HG03442 (cell line): Measurements from ENCODE around the gene ANKRD39.
"Not testable (repeated sequence)": the region's sequence is repeated elsewhere in the genome, so short reads cannot be mapped to it uniquely, and the experiment has no call there.

ENCODE experiments used
- ATAC-seq: cut with Tn5 transposase; IDR thresholded peaks from one replicate; pipeline ENCODE4 v1.9.1; 2021; ENCODE audit warnings: mild to moderate bottlenecking, moderate library complexity; ENCODE audit not compliant: unreplicated experiment

Gene ANKRD39

DNA sequence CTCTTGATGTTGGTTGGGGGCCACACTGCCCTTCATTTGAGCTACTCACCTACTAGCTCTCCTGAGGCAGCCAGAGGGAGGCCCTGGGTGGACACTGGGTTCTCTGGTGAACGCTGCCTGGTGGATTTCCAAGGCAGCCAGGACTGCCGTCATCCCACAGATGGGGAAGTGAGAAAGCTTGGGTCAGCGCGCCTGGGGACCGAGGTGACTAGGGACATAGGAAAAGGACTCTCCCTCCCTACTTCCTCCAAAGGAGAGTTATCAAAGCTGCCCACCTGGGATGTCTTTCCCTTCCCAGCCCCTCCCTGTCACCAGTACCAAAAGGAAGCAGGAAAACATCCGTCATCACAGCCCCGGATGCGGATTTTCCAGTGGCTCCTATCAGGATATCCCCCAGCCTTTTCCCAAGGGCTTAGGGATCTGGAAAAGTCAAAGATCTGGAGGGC is 15.9 kb upstream of the ANKRD39 start:
- no peak for ATAC-seq

DNA sequence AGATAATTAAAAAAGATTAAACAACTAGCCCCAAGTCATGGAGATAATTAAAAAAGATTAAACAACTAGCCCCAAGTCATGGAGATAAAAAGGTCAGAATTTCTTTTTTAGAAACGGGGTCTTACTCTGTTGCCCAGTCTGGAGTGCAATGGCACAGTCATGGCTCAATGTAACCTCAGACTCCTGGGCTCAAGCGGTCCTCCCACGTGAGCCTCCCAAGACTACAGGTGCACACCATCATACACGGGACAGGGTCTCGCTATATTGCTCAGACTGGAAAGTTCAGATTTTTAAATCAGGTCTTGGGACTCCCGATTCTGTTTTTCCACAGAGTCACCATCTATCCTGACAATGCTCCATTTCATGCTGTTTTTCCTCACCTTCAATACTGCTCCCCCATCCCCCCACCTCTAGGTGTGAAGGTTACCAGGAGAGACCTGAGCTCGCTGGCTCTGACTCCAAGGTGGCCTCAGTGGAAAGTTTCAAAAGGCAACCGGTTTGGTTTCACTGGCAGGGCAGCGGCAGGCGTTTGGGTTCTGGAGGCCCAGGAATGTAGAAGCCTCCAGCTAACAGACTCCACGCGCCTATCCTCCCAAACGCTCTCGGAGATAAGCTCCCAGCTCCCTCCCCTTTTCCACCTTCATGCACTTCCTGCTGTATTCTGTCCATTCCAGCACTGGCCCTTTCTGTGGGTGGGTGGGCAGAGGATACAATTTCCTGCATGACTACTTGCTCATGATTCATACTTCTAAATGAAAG is 15.0 kb upstream of the ANKRD39 start:
- ATAC-seq: no peak

DNA sequence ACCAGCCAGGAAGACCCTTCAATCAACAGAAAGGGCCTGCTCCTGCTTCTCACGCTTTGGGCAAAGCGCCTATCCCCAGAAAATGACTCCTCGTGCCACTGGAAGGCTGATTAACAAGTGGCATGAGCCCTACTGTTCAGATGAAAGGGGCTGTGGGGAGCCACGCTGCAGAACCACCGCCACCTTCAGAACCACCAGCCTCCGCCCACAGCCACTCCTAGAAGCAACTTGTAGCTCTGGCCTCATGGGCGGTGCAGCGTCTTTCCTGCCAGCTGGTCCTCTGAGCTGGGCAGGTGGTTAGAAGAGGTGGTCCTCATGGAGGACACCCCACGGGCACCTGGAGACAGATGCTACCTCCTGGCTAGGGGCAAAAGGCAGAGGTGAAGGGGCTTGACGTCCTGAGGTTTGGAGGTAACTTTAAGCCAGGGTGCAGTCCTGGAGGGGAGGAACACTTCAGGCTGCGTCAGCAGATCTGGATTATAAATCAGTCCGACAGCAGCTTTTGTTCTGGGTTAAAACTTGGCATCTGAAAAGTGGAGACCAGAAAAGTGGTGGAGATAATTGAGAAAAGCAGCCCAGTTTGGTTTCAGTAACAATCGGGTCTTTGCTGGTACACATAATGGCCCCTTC is 12.9 kb upstream of the ANKRD39 start:
- ATAC-seq: no peak

DNA sequence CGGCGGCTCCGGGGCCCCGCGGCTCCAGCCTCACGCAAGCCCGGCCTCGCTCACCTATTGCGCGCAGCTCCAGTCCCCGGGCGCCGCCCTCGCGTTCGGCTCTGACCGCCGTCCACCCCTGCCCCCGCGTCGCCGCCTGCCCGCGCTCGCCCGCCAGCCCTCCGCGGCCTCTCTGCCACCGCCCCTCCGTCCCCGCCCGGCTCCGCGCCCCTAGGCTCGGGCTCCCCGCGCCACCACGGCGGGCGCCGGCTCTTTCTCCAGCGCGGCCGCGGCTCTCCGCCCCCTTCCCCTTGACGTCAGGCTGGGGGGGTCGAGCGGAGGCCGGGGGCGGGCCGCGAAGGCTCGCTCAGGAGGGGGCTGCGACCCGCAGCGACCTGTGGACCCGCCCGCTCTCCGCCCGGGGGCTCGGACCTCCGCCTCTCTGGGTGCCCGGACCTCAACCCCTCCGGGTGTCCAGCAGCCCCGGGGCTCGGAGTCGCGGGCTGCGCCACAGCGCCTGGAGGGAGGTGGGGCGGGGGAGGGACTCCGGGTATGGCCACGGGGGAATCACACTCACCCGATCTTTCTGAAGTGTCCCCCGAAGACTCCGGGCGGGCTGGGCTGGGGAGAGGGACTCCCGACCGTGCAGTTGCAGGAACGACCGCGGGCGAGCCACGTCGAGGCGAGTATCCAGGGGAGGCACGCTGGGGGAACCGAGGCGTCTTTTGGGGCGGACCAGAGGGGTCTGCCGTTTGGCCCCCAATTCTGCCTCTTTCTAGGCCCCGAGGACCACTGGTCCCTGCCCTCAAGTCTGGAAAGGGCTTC is 12.2 kb upstream of the ANKRD39 start, which contains the start of gene SEMA4C:
TSS of gene SEMA4C (minus strand) at position 259 of the 804 bp plus-strand sequence. CDS start 2,194 bp downstream, outside the sequence.
- no peak for ATAC-seq

DNA sequence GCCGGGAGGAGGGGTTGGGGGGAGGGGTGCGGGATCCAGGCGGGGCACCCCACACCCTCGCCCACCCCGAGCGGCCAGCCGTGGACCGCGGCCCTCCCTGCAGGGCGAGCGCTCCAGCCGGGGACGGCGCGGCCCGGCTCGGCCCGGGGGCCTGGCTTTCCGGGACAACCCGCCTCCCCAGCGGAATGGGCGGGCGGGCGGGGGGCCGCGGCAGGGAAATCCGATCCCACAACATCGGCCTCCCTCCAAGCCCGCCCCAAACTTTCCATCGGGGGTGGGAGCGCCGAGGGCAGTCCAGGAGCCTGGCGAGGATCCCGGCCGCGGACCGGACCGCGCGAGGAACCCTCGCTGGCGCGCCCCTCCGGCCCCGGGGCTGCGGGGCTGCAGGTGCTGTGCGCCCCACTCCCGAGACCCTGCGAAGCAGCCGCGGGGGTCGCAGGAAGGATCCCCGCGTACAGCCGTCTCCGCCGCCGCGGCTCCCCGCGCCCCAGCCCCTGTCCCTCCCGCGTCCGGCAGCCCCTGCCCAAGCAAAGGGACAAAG is 11.5 kb upstream of the ANKRD39 start:
- ATAC-seq: peak; percentile 3

DNA sequence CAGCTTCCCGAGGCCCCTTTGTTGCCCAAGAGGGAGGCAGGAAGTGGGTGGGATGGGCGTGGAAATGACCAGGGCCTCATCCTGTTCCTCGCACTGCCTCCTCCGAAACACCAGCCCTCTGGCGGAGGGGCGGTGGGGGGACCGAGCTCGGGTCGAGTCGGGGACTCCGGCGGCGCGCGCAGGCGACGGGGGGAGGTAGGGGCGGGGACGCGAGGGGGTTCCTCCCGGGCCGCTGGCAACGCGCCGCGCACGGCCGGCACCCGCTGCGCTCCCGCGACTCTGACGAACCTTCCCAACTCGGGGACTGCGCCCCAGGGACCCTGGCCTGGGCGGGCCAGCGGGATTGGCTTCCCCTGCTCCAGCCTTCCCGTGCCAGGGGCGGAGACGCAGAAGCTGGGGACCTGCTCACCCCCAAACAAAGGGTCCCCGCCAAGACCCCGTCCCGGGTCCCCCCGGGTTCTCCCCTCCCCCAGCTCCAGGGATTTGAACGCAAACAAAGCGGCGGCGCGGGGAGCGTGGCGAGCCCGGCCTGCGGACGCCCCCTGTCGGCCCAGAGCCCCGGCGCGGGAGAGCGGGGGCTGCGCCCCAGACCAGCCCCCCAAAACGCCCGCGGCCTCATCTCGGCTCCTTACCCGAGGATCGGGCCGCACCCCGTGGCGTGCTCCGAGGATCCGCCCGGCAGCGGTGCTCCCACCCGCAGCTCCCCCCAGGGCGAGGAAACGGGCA is 10.9 kb upstream of the ANKRD39 start:
- peak; percentile 34 for ATAC-seq

DNA sequence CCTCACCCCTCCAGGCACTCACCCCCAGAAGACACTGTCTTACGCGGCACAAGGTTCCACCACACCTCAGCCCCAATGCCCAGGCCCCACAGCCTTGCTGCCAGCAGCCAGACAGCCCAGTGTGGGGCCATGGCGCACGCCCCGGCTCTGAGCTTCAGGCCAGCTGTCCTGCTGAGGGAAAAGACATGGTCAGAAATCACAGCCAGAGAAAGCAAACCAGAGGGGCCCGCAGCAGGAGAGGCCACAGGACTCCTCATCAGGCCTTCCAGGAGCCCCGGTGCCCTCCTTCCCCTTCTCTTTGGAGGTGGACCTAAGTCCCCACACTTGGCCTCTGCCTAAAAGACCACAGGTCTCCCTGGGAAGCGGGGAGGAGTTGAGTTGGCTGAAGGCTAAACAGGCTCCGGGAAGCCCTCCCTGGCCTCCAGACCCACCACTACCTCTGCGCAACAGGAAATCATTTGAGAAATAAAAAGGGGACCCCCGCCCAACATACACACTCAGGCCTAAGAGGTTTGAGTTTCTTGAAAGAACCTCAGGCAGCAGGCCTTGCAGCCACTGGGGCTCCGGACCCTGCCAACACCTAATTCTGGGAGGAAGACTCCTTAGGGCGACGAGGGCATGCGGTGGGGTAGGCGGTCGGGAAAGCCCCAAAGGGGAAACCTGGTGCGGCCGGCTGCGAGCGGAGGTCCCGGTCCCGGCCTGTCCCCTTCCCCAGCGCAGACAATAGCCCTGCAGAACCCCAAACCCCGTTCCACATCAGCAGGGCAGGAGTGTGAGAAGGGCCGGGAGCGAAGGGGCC is 10.1 kb upstream of the ANKRD39 start:
- peak; percentile 9 for ATAC-seq

DNA sequence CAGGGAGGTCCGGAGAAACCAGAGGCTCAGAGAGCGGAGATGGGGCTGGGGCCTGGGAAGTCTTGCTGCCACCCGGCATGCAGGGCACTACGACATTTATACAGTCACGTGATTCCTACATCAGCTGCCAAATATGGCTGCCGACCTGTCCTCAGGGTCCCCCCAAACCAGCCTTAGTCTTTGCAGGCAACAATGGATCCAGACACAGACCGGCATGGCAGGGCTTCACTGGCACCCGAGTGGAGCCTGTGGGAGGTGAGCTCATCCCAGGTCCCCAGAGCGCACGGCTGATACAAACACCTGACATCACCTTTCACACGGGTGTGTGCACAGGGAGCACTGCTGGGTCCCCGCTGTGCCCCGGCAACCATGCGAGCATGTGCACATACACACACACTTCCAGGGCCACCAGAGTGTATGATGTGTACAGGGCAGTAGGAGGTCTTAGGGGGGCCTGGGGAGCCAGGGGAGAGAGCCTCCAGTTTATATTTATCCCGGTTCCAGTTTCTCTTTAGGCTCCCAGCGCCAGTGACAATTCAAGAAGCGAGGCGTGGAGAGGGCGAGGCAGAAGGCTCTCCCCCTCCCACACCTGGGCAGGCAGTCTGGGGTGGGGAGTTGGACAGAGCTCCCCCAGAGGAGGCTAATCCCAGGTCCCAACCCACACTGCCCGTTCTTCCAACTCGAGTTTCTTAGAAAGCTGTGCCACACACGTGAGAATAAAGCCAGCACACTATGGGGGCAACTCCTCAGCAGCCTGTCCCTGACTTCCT is 9.4 kb upstream of the ANKRD39 start:
- no peak for ATAC-seq

DNA sequence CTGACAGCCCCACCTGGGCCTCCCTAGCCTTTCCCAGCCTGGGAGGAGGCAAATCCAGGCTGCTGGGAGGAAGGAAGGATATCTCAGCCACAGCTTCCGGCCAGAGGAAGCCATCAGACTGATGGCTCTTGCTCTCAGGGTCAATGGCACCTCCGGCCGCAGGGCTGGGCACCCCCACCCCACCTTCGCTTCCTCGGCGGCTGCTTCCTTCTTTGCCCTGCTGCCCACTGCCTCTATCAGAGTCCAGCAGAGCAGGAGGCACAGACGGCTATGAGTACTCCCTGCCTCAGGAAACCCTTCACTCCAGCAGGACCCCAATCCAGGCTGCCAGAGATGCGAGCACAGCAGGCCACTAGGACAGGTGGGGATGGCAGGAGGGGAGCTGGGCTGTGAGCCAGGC is 8.8 kb upstream of the ANKRD39 start:
- ATAC-seq: no peak

DNA sequence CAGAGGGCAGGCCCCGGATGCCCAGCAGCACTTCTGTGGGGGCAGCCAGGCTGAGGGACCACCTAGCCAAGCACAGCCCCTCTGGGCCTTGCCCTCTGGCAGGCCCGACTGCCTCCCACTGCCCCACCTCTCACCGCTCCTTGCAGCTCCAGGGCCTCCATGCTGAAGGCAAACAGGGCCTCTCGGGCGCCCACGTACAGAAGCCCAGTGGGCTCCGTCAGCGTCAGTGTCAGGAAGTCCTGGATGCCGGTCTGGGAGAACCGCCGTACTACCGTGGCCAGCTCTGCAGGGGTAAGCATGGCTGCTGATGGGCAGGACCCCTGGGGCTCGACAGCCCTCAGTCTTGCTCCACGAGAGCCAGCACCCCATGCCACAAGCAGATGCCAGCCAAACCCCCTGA is 8.3 kb upstream of the ANKRD39 start:
- no peak for ATAC-seq

DNA sequence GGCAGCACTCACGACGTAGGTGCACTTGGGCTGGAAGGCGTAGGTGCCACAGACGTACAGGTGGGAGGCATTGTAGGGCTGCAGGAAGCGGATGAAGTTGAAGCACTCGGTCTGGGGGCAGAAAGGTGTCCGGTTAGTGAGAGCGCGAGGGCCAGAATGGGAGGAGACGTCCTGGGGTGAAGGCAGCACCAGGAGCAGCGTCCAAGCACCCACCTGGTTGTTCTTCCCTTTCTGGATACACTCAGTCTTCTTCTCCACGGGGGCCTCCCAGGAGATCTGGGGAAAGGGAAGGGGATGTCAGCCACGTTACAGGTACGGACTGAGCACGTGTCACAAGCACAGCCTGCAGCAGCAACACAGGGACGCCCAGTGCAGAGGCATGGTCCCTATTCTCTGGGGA is 7.8 kb upstream of the ANKRD39 start:
- no peak for ATAC-seq

DNA sequence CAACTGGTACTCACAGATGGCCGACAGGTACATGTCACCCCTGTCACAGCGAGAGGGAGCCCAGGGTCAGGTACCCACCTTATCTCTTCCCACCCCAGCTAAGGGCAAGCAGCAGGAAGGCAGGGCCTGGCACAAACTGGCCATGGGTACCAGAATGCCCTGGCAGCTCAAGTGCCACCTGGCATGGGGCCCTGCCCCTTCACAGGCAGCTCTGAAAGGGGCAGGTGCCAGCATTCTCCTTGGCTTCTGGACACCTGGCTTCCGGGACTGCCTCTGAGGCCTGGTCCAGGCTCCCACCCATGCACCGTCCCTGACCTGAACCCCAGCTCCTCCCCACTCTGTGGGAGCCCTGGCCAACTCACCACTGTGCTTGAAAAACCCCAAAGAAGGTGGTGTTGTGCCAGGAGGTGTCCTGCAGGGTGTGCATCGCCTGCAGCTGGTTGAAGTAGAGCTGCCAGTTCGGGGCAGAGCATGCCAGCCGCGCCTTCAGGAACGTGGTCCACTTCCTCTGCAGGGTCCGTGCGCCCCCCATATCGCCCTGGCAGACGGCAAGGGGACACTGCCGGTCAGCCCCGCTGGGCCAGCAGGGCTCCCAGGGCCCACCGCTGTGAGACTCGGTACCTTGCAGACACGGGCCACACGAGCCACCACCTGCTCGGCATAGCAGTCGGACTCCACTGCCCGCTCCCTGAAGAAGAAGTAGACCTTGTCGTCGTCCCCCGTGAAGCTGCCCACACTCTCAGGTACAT is 6.7 kb upstream of the ANKRD39 start:
- ATAC-seq: no peak

DNA sequence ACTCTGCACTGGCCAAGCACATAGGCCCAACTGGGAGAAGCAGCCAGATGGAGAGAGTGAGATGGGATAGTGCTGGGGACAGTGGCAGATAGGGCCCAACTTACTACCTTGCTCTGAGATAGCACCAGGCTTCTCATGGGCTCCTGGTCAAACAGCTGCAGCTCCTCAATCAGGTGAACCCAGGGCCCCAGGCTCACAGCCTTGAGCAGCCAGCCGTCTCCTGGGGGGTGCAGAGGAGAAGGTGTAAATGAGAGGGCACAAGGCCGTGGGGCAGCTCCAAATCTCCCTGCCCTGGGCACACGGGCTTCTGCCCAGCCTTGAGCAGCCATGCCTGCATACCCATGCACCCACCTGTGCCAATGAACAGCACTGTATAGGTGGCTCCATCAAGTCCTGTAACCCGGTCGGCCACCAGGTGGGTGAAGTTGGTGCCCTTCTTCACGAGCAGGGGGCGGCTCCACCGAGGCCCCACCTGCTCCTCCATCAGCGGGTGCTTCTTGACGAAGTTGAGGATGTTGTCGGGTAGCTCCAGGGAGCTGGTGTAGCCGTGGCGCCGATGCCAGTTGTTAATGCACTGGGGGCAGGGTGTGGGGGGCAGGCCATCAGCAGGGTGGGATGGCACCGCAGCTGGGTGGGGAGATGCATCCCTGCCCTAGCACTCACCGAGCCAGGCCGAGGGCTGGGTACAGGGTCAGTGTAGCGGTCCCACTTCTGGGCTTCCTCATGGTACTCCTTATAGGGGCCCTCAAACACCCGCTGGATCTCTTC is 5.9 kb upstream of the ANKRD39 start:
- no peak for ATAC-seq

DNA sequence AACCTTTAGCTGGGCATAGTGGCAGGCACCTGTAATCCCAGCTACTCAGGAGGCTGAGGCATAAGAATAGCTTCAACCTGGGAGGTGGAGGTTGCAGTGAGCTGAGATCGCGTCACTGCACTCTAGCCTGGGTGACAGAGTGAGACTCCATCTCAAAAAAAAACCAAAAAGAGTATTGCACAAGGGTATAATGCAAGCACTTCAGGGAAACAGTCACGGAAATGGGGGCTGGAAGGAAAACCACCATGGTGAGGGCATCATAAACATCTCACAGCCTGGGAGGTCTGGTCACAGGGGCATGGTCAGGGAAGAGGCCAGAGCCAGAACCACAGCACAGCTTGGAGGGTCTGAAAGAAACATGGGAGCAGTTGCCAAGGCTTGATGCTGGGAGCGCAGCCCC is 5.2 kb upstream of the ANKRD39 start:
- ATAC-seq: not testable (repeated sequence)

DNA sequence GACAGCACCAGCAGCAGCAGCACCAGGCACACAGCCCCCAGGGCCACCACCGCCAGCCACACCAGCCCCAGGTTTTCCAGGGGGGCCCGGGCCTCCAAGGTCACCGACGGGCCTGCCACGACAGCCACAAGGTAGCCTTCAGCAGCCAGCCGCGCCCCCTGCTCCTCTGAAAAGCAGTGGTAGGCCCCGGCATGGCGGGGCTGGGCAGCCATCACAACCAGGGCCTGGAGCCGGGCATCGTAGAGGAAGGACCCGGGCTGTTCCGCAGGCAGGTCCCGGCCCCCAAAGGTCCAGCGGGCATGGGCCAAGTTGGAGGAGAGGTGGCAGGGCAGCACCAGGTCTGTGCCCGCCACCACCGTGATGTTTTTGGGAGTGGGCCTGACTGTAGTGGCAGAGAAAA is 3.3 kb upstream of the ANKRD39 start:
- no peak for ATAC-seq

DNA sequence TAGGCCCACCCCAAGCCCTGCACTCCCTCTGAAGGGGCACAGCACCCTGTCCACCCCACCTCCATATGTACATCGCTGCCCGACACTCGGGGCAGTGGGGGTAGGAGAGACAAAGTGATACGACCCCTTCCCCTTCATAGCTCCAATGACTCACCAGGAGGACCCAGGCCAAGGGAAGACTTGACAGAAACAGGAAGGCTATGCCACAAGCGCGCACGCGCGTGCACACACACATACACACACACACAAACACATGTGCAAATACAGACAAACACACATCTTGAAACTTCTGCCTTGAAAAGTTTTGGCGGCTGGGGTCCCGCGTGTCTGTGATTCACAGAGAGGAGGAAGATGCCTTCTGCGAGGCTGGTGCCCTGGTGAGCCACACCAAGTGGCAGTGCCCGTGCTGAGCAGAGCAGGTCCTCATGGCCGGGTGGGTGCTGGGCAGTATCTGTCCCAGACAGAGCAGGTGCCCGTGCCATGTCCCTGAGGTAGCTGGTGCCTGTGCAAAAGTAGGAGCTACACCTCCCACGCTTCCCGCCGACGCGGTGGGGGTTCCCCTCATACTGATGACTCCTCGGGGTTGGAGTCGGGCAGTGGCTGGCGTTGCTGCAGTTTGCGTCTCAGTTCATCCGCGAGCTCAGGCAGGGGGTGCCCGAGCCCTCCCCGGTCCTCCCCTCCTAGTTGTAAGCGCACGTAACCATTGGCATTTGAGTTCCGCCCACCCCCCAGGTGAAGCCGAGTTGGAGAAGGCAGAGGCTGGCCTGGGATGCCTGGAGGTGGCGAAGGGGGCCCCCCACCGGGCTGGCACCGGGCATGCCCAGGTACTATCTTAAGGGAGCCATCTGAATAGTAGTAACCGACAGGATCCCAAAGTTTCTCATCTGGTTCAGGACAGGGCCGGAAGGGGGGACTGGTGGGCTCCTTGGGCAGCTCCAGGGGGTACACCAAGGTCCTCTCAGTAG is 2.5 kb upstream of the ANKRD39 start:
- no peak for ATAC-seq

DNA sequence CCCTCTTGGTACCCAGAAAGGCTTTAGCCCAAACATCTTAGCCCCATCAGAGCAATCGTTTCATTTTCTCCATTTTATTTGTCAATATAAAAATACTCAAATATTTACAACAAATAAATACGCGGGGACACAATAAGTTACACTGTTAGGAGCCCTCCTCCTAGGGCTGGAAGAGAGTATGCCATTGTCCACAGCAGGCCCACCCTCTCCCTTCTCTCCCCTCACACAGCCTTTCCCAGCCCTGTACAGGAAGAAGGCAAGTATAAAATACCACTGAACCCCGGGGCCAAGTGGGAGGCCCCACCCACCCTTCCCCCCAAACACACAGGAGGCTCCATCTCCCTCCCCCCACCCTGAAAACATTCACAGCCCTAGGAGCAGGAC is 1.9 kb upstream of the ANKRD39 start:
- no peak for ATAC-seq
